Measurements from ENCODE around the gene TARM1.
"Not testable (repeated sequence)": the region's sequence is repeated elsewhere in the genome, so short reads cannot be mapped to it uniquely, and the experiment has no call there.

GRCh38 chr19:54036542-54036941 is 44.6 kb downstream of the TARM1 start:
- not testable (repeated sequence) for TF ChIP-seq CTCF (IDR thresholded peaks at IDR 0.05; ENCODE audit: low read depth, low read length); POLR2A (IDR thresholded peaks at IDR 0.05; ENCODE audit: extremely low read depth, insufficient read length)

Measured in NB4 (cell line).